CD4-positive, alpha-beta T cell treated with Interleukin-6 for 4 hours (primary cell): Measurements from ENCODE around the gene CEP128.

ENCODE experiments used
- DNase-seq: peaks from one replicate; pipeline ENCODE4 v3.0.0-alpha.2; 2020; ENCODE audit warnings: mixed read lengths

Gene CEP128

DNA sequence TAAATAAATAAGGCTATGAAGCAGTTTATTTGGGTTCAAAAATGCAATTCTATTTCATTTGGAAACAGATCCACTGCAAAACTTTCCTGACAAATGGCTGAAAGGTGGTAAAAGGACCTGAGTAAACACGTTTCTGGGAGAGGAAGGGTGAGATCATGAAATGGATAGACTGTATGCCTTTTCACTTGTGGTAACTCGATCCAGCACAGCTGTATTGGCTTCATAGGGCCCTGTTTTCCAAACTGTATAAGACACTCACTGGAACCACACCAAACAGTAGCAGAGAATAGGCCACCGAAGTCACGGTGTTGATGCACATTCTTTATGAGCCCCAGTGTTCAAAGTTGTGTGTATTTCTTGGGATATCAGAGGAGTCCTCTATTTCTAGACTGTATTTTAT, 405.1 kb downstream of the CEP128 start:
- no peak for DNase-seq

- no peak for DNase-seq
Observed at GRCh38 chr14:80535171-80535570, 406.4 kb downstream of the CEP128 start.

DNA sequence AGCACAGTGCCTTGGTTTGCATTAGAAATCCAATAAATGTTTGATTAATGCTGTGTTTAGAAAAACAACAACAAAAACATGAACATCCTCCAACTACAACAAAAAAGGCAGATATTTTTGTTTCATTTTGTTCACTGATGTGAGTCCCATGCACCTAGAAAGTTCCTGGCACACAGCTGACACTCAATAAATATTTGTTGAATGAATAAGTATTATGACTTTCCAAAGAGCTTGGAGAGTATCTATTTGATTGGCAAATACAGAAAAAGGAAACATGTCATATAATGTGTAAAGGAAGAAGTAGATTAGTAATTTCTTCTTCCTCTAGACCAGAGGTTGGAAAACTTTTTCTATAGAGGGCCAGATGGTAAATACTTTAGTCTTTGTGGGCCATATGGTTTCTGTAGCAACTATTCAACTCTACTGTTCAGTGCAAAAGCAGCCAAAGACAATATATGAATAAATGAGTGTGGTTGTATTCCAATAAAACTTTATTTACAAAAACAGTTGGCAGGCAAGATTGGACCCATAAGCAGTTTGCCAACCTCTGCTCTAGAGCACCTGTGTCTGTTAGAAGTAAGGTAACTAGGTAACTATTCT, 417.9 kb downstream of the CEP128 start:
- no peak for DNase-seq

DNA sequence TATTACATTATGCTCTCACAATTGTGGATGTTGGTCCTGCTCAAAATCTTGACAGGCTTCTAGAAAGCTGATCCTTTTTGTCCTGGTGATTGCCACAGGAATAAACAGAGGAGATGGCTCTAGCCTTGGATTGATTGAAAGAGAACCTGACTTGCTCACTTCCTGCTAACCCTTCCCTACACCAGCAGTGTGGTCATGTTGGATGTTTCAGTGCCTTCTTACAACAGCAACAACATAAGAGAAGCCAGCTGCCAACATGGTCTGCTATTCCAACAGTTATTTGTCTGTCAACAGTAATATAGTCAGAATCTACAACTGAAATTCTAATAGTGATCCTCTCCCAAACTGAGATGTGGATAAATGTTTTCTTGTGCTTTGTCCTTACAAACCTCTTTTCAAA, 418.6 kb downstream of the CEP128 start:
- no peak for DNase-seq

GRCh38 chr14:80522411-80522810, 419.1 kb downstream of the CEP128 start:
- DNase-seq = no peak

GRCh38 chr14:80521456-80521855, 420.1 kb downstream of the CEP128 start:
- no peak for DNase-seq

DNA sequence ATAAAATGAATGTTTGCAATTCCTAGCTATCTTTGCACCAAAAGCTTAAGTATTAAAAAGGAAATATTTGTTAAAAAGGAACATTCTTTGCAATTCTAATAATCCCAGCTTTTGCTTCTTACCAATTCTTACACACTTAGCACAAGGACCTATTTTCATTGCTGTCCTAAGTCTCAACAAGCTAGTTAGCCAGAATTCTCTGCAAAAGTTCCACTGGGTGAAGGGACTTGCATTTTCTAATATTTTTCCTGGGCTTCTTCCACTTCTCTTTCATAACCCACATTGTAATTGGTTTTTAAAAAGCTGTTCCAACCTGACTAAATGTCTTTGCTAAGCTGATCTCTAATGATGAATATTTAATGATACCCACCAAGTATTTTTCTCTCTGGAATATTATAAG, 422.5 kb downstream of the CEP128 start:
- DNase-seq = no peak

GRCh38 chr14:80518173-80518572, 423.4 kb downstream of the CEP128 start:
- no peak for DNase-seq

DNA sequence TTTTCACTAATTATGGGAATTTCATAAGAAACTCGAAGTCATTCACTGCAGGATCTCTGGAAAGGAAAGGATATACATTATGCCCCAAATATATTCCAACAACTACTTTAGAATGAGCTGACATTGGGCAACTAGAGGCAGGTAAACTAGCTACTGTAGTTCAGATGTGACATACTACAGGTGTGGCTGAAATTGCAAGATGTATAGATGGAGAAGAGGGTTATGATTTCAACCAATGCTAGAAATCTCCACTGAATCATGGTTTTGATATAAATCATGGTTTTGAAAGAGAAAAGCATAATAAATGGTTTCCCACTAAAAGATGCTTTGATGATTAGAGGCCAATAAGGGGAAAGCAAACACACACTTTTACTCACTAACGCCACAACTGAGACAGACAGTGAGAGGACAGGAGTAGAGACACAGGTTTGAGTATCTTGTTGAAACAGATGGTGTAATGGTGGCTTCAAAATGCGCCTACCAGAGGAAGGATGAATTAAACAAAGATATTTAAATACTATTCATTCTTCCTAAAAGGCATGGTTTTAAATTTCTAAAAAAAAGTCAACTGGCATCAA, 434.2 kb downstream of the CEP128 start:
- no peak for DNase-seq

- DNase-seq = no peak
Observed at GRCh38 chr14:80504781-80505180, 436.8 kb downstream of the CEP128 start.

GRCh38 chr14:80498533-80498932, 443.0 kb downstream of the CEP128 start:
- DNase-seq = no peak

GRCh38 chr14:80496090-80496489, 445.4 kb downstream of the CEP128 start:
- DNase-seq = no peak

- DNase-seq = no peak
Observed at GRCh38 chr14:80494769-80495168, 446.8 kb downstream of the CEP128 start.

DNA sequence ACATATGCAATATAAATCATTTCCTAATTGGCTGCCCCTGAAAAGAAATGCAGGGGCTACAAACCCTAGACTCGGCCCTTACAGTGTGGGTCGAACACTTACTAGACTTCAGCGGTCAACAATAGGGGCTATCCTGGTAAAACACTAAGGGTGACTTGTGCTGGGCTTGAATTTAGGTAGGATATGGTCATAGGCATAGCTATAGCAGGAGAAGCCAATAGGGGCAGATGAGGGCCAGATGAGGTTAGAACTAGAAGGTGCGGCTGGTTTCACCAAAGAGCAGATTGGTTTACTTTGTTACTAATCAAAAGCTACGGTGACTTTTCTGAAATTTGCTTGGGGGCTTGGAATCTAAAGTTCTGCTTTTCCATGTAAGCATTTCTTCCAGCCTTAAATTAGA, 447.9 kb downstream of the CEP128 start:
- DNase-seq = no peak

DNA sequence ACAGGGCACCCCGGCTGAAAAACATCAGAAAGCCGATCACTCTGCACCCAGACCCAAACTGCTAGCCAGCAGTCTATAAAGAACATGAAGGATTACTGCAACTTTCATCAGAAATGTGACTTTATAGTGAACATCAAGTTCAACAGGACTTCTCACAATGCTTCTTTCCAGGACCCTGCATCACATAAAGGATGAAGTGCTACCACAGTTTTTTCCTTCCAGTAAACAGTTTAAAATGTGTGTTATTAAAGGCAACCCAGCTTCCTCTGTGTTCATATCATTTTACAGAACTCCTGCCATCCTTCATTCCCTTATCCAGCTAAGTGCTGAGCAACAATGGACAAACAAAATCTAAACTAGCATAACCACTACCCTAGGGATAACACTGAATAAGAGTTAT, 449.9 kb downstream of the CEP128 start:
- no peak for DNase-seq

GRCh38 chr14:80491131-80491530, 450.4 kb downstream of the CEP128 start:
- DNase-seq = no peak

DNA sequence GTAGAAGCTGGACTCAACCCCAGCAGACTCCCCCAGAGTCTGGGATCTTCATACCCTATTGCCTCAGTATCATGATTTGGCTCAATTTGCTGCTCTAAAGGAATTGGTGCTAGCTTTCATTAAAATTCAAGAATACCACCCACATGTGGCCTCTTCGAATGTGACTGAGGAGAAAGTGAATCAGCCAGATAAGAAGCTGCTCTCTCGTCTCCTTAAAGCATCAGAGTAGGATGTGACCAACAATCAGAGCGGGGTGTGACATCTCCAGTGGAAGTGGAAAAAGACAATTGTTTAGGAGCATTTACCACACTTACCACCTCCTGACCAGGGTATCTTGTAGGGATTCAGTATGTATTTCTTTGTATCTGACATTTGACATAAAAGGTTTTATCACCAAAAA, 452.0 kb downstream of the CEP128 start:
- DNase-seq = no peak

DNA sequence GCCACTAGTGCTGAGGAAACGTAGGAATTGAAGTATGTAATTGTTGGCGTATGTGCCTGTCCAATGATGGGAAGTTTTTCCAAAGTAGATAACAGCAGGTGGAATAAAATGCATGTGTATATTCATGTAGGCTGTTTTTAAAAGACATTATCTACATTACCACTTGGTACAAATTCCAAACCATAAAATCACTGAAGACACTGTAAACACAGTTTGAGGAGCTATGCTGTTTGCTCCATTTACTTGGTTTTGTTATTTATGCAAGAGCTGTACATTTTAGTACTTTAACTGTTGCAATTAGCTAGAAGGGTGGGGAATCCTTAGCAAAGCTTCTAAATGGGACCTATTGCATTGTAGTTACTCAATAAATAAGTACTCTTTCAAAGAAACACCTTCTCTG, 455.8 kb downstream of the CEP128 start:
- no peak for DNase-seq

DNA sequence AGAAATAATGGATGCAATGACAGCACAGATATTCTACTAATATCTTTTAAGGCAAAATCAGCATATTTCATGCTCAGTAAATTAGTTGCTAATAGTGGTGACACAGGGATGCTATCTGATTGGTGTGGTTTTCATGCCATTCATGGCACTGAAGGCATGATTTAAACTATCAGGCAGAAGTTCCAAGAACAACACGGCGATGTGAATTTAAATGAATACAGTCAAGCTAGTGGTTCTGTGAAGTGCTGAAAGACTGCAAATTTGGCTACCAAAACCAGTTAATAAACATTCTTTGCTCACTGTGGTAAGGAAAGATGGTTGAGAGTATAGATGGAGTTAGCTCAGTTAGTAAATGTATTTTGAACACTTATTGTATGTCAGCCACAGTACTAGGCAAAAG, 458.2 kb downstream of the CEP128 start:
- no peak for DNase-seq

- DNase-seq = no peak
Observed at GRCh38 chr14:80477388-80478160, 464.0 kb downstream of the CEP128 start.

DNA sequence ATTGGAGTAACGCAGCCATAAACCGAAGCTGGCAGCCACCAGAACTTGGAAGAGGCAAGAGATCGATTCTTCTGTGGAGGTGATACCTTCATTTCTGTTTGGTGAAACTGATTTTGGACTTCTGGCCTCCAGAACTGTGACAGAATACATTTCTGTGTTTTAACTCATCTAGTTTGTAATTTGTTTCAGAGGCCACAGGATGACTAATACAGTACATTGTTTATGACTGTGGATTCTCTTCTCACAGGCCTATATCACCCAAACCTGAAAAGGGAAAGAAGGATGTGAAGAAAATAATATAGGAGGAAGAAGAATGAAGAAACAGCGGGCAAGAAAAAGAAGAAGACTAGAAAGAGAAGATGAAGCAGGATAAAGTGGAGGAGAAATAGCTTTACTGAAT, 466.5 kb downstream of the CEP128 start:
- no peak for DNase-seq

GRCh38 chr14:80468331-80469122, 473.0 kb downstream of the CEP128 start:
- no peak for DNase-seq

- no peak for DNase-seq
Observed at GRCh38 chr14:80465546-80466220, 475.9 kb downstream of the CEP128 start.
